ENCODE results near the gene TMED4. TPM values are rescaled to one million over a fixed set of nuclear protein-coding genes. Genes with fewer than 3 reads are reported as not detected.
A peak's percentile ranks its signal among the peaks of the same experiment; 100 is the strongest.

Gene TMED4
- total and polyA plus RNA-seq, 10 of the 15 experiments (the other 5 are each of a cell fraction or from before 2014, with no cell fraction given), result 20.8 to 71.3 (median 51.0) TPM

- TF ChIP-seq SMAD5 (IDR thresholded peaks at IDR 0.05; ENCODE audit: low read depth) (peak; percentile 94), MYC (IDR thresholded peaks at IDR 0.05; ENCODE audit: insufficient read depth, insufficient read length, insufficient replicate concordance, low read length, severe bottlenecking) (peak; percentile 79), HDAC6 (IDR thresholded peaks at IDR 0.05; ENCODE audit: unreplicated experiment) (peak; percentile 61), ZBTB4 (CRISPR knock-in tag; IDR thresholded peaks at IDR 0.05) (no peak), BHLHE40 (IDR thresholded peaks at IDR 0.05; ENCODE audit: borderline replicate concordance in 1 of 2, low read depth in 2 of 2, low read length in 1 of 2) (peak in 1 of 2 experiments; percentile 72; a peak in 2 of 4 replicates), PBX3 (IDR thresholded peaks at IDR 0.05; ENCODE audit: insufficient replicate concordance, low read depth, low read length) (no peak), SRF (IDR thresholded peaks at IDR 0.05; ENCODE audit: low read depth in 2 of 2, low read length in 2 of 2) (no peak)
Measured at GRCh38 chr7:44573464-44574286, 8.4 kb downstream of the TMED4 start, which contains the start of gene DDX56 (continued).
